ENCODE results near the gene PSPN.
"Not testable (repeated sequence)": the region's sequence is repeated elsewhere in the genome, so short reads cannot be mapped to it uniquely, and the experiment has no call there.

Gene PSPN

GRCh38 chr19:6412447-6413091 lies 36.8 kb upstream of the PSPN start:
- TF ChIP-seq CTCF (IDR thresholded peaks at IDR 0.05; ENCODE audit: insufficient read depth, missing control alignments) = peak; percentile 40
- FAIRE-seq = no peak
- peak; percentile 71 for DNase-seq (ENCODE audit: insufficient read length, low spot score)

DNA sequence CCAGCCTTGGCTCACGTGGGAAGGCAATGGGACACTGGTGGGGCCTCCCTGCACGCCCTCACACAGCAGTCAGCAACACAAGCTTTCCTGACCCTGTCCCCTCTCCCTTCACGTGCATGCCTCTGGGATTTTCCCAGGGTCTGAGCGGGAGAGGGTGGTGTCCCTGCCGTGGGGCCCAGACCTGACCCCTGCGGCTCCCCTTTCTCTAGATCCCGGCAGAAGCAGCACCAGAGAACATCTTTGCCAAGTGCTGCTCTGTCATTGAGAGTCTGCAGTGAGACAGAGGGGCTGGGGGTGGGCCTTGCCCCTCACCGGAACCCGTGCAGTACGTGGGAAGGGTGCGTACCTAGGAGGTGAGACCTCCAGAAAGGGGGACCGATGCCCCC lies 36.3 kb upstream of the PSPN start:
- no peak for FAIRE-seq
- no peak for TF ChIP-seq CTCF (IDR thresholded peaks at IDR 0.05; ENCODE audit: insufficient read depth, missing control alignments)
- DNase-seq (ENCODE audit: insufficient read length, low spot score) = no peak

- no peak for DNase-seq (ENCODE audit: insufficient read length, low spot score)
- no peak for FAIRE-seq
- TF ChIP-seq CTCF (IDR thresholded peaks at IDR 0.05; ENCODE audit: insufficient read depth, missing control alignments) = no peak
Measured at GRCh38 chr19:6409346-6409745, 33.6 kb upstream of the PSPN start.

- DNase-seq (ENCODE audit: insufficient read length, low spot score) (no peak), FAIRE-seq (no peak)
- TF ChIP-seq CTCF (IDR thresholded peaks at IDR 0.05; ENCODE audit: insufficient read depth, missing control alignments) = no peak
Measured at GRCh38 chr19:6406401-6406800, 30.7 kb upstream of the PSPN start.

DNA sequence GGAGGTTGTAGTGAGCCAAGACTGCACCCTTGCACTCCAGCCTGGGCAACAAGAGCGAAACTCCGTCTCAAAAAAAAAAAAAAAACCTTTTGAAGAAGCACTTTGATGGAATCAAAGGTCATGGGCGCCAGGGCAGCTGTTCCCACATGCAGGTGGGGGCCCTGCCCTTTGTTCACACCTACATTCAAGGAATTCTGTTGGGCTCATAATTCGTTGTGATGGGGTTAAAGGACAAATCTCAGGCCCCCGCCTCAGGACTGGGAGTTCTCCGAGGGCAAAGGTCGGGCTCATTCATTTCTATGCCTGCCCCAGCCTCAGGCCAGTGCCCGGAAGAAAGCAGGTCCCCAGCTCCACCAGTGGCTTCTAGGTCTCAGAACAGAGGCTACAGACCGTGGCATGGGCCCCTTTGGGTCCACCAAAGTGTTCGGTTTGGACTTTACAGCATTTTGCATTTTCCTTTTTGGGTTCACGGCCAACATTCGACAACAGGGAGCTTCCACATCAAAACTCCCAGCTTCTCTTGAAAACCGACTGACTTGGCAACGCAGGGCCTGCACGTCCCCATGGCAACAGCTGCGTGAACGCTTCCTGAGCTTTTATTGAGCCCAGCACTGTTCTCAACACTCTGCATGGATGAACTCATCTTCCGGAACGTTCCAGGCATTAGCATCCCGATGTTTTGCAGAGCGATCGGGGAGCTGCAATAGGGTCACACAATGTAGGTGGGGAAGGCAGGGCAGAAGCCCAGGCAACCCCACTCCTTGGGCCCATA lies 27.3 kb upstream of the PSPN start:
- DNase-seq (ENCODE audit: insufficient read length, low spot score) (no peak), FAIRE-seq (no peak)
- no peak for TF ChIP-seq CTCF (IDR thresholded peaks at IDR 0.05; ENCODE audit: insufficient read depth, missing control alignments)

GRCh38 chr19:6402058-6402457 lies 26.3 kb upstream of the PSPN start:
- FAIRE-seq = no peak

GRCh38 chr19:6400062-6400944 lies 24.6 kb upstream of the PSPN start:
- FAIRE-seq = not testable (repeated sequence)

More at GRCh38 chr19:6402058-6402457, 26.3 kb upstream of the PSPN start:
- no peak for TF ChIP-seq CTCF (IDR thresholded peaks at IDR 0.05; ENCODE audit: insufficient read depth, missing control alignments)
- no peak for DNase-seq (ENCODE audit: insufficient read length, low spot score)

More at GRCh38 chr19:6400062-6400944, 24.6 kb upstream of the PSPN start:
- DNase-seq (ENCODE audit: insufficient read length, low spot score) = not testable (repeated sequence)
